ENCODE results near the gene KPTN.
A peak's percentile ranks its signal among the peaks of the same experiment; 100 is the strongest.
"Not testable (repeated sequence)": the region's sequence is repeated elsewhere in the genome, so short reads cannot be mapped to it uniquely, and the experiment has no call there.

The KPTN gene

GRCh38 chr19:47491358-47492136, 7.5 kb upstream of the KPTN start:
- DNase-seq (ENCODE audit: low read depth), result no peak

GRCh38 chr19:47490847-47491246, 6.8 kb upstream of the KPTN start:
- no peak for DNase-seq (ENCODE audit: low read depth)

GRCh38 chr19:47490031-47490430, 6.0 kb upstream of the KPTN start:
- DNase-seq (ENCODE audit: low read depth), result no peak

- no peak for DNase-seq (ENCODE audit: low read depth)
These were observed 5.3 kb upstream of the KPTN start for GRCh38 chr19:47489072-47489914.

- no peak for DNase-seq (ENCODE audit: low read depth)
These were observed 3.8 kb upstream of the KPTN start for GRCh38 chr19:47487551-47488515.

- DNase-seq (ENCODE audit: low read depth), result no peak
These were observed 2.9 kb upstream of the KPTN start for GRCh38 chr19:47486900-47487299.

- DNase-seq (ENCODE audit: low read depth), result not testable (repeated sequence)
These were observed 2.2 kb upstream of the KPTN start for GRCh38 chr19:47486220-47486619.

- DNase-seq (ENCODE audit: low read depth), result no peak
These were observed 1.2 kb upstream of the KPTN start for GRCh38 chr19:47485210-47485609.

- DNase-seq (ENCODE audit: low read depth), result no peak
These were observed 819 bp downstream of the KPTN start for GRCh38 chr19:47483200-47483599.

GRCh38 chr19:47481460-47482052, 2.5 kb downstream of the KPTN start:
- DNase-seq (ENCODE audit: low read depth), result no peak

GRCh38 chr19:47480658-47481057, 3.4 kb downstream of the KPTN start:
- no peak for DNase-seq (ENCODE audit: low read depth)

GRCh38 chr19:47479701-47480503, 4.1 kb downstream of the KPTN start:
- no peak for DNase-seq (ENCODE audit: low read depth)

GRCh38 chr19:47476438-47476972, 7.5 kb downstream of the KPTN start:
- no peak for DNase-seq (ENCODE audit: low read depth)

- no peak for DNase-seq (ENCODE audit: low read depth)
These were observed 8.6 kb downstream of the KPTN start for GRCh38 chr19:47475465-47475864.

- DNase-seq (ENCODE audit: low read depth), result no peak
These were observed 10.7 kb downstream of the KPTN start for GRCh38 chr19:47473336-47473735.

- peak; percentile 55 for DNase-seq (ENCODE audit: low read depth)
These were observed 12.1 kb downstream of the KPTN start, which contains the start of gene SLC8A2 for GRCh38 chr19:47471733-47472457. Gene SLC8A2, minus strand, starts transcription at chr19:47471893. Its CDS starts 5,490 bp downstream, at chr19:47466403.

GRCh38 chr19:47471381-47471732, 12.7 kb downstream of the KPTN start:
- no peak for DNase-seq (ENCODE audit: low read depth)

- no peak for DNase-seq (ENCODE audit: low read depth)
These were observed 13.4 kb downstream of the KPTN start for GRCh38 chr19:47470447-47471195.

GRCh38 chr19:47469719-47470118, 14.3 kb downstream of the KPTN start:
- no peak for DNase-seq (ENCODE audit: low read depth)

Measured in stimulated activated CD4-positive, alpha-beta T cell treated with anti-CD3 and anti-CD28 coated beads, Interleukin-2, amount 100 ng/mL, for 4 hours (primary cell).